Bronchial epithelial cell (primary cell): ENCODE measurements around the gene NLGN2. TPM values are rescaled to one million over a fixed set of nuclear protein-coding genes. Genes with fewer than 3 reads are reported as not detected.

ENCODE experiments used
- DNase-seq: peaks from one replicate; pipeline ENCODE4 v3.0.0-alpha.2; 2010; ENCODE audit warnings: low read depth
- FAIRE-seq: peaks from 2 replicates; lab custom pipeline; 2011; peaks lifted over from hg19 to GRCh38; lab: Jason Lieb, UNC
- H3K27me3 ChIP-seq: 2 replicates; pipeline ENCODE4 v1.5.1; 2011; ENCODE audit warnings: low read length; ENCODE audit not compliant: control insufficient read depth, insufficient read depth
- H3K36me3 ChIP-seq: 2 replicates; pipeline ENCODE4 v1.5.1; 2011; ENCODE audit warnings: low read length; ENCODE audit not compliant: control insufficient read depth, insufficient read depth
- H3K4me3 ChIP-seq: 2 replicates; pipeline ENCODE4 v1.5.1; 2011; ENCODE audit warnings: mild to moderate bottlenecking, low read depth, low read length, control low read depth
- total RNA-seq: library from RNA; depleted of rRNA; stranded (reverse); fragments of >200 nt; gene quantifications from 2 replicates; pipeline ENCODE4 v1.2.1, GENCODE V29; 2014
- TF ChIP-seq, protein P1 (sequence below): IDR thresholded peaks from 2 replicates; pipeline ENCODE4 v1.5.1; 2011; ENCODE audit warnings: mild to moderate bottlenecking, moderate library complexity, low read length, control low read depth, inconsistent platforms; ENCODE audit not compliant: insufficient read depth, severe bottlenecking

Gene NLGN2
- total RNA-seq, 1 donor from 2014 or later, result 0.79 TPM

DNA sequence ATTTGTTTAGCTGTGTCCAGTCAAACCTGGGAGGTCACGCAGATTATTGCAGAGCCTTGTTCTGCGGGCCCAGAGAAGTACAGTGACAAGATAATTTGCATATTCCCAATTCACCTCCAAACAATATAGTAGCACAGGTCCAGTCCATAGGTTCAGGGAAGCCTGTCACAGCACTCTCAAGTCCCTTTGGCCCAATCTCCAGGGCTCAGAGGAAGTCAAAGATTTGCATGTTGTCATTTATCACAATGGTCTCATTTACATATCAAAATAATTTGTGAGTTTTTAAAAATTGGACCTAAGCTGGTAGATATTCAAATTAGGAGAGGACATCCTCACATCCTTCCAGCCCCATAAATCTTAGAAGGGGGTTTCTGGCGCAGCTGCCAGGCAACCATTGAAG, 59.9 kb downstream of the NLGN2 start:
- Histone ChIP-seq H3K36me3 (peaks cover 21% of the 10 kb centered on the region), H3K4me3 (no peak overlapping the region), H3K27me3 (no peaks in the 10 kb centered on the region)
- TF ChIP-seq, protein P1, sequence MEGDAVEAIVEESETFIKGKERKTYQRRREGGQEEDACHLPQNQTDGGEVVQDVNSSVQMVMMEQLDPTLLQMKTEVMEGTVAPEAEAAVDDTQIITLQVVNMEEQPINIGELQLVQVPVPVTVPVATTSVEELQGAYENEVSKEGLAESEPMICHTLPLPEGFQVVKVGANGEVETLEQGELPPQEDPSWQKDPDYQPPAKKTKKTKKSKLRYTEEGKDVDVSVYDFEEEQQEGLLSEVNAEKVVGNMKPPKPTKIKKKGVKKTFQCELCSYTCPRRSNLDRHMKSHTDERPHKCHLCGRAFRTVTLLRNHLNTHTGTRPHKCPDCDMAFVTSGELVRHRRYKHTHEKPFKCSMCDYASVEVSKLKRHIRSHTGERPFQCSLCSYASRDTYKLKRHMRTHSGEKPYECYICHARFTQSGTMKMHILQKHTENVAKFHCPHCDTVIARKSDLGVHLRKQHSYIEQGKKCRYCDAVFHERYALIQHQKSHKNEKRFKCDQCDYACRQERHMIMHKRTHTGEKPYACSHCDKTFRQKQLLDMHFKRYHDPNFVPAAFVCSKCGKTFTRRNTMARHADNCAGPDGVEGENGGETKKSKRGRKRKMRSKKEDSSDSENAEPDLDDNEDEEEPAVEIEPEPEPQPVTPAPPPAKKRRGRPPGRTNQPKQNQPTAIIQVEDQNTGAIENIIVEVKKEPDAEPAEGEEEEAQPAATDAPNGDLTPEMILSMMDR, result no peak
- no peak for FAIRE-seq
- DNase-seq, result no peak

- DNase-seq (no peak), FAIRE-seq (no peak)
- TF ChIP-seq, protein P1, result no peak
- peaks cover 19% of the 10 kb centered on the region for H3K36me3 ChIP-seq
- no peak overlapping the region for H3K4me3 ChIP-seq
- H3K27me3 ChIP-seq, result no peaks in the 10 kb centered on the region
These were observed 60.6 kb downstream of the NLGN2 start for GRCh38 chr17:7468290-7468689.

GRCh38 chr17:7468804-7469389, 61.3 kb downstream of the NLGN2 start:
- DNase-seq (no peak), FAIRE-seq (no peak)
- Histone ChIP-seq H3K27me3 (no peaks in the 10 kb centered on the region), H3K36me3 (peaks cover 13% of the 10 kb centered on the region), H3K4me3 (no peak overlapping the region)
- TF ChIP-seq, protein P1, result no peak

Other genes starting within 250 kb of the NLGN2 start
- gene ASGR1, start 228.5 kb upstream of the NLGN2 start, total RNA-seq, result under 0.01 and 0.38 TPM in 2 replicates
- gene DLG4, start 188.0 kb upstream of the NLGN2 start, total RNA-seq, result 1.8 and 1.9 TPM in 2 replicates
- gene ACADVL, start 187.9 kb upstream of the NLGN2 start, total RNA-seq, result 216 and 277 TPM in 2 replicates
- 52.1 and 55.3 TPM in 2 replicates for gene DVL2, start 173.3 kb upstream of the NLGN2 start, total RNA-seq
- 27.4 and 34.9 TPM in 2 replicates for gene PHF23, start 168.4 kb upstream of the NLGN2 start, total RNA-seq
- gene GABARAP, start 165.4 kb upstream of the NLGN2 start, total RNA-seq, result 50.8 and 64.3 TPM in 2 replicates
- gene CTDNEP1, start 156.1 kb upstream of the NLGN2 start, total RNA-seq, result 17.6 and 25.3 TPM in 2 replicates
- gene ELP5, start 155.6 kb upstream of the NLGN2 start, total RNA-seq, result 16.5 and 20.0 TPM in 2 replicates
- 546 and 850 TPM in 2 replicates for gene CLDN7, start 145.4 kb upstream of the NLGN2 start, total RNA-seq
- under 0.01 and 0.13 TPM in 2 replicates for gene SLC2A4, start 126.1 kb upstream of the NLGN2 start, total RNA-seq
- 0.26 and 1.0 TPM in 2 replicates for gene YBX2, start 113.2 kb upstream of the NLGN2 start, total RNA-seq
- 653 and 709 TPM in 2 replicates for gene EIF5A, start 100.2 kb upstream of the NLGN2 start, total RNA-seq
- 22.4 and 35.7 TPM in 2 replicates for gene GPS2, start 92.5 kb upstream of the NLGN2 start, total RNA-seq
- 14.7 and 17.7 TPM in 2 replicates for gene NEURL4, start 78.5 kb upstream of the NLGN2 start, total RNA-seq
- 0.26 and 4.2 TPM in 2 replicates for gene ACAP1, start 71.3 kb upstream of the NLGN2 start, total RNA-seq
- 24.2 and 26.6 TPM in 2 replicates for gene KCTD11, start 55.7 kb upstream of the NLGN2 start, total RNA-seq
- gene TMEM95, start 52.7 kb upstream of the NLGN2 start, total RNA-seq, result not detected in 2 replicates
- 7.4 and 11.8 TPM in 2 replicates for gene TNK1, start 26.8 kb upstream of the NLGN2 start, total RNA-seq
- 9.0 and 13.2 TPM in 2 replicates for gene PLSCR3, start 13.3 kb upstream of the NLGN2 start, total RNA-seq
- 40.3 and 67.7 TPM in 2 replicates for gene TMEM256, start 3.7 kb upstream of the NLGN2 start, total RNA-seq
- gene SPEM1, start 12.5 kb downstream of the NLGN2 start, total RNA-seq, result 0.13 TPM in 1 of 2 replicates, not detected in the other
- not detected in 2 replicates for gene SPEM2, start 17.8 kb downstream of the NLGN2 start, total RNA-seq
- gene SPEM3, start 21.0 kb downstream of the NLGN2 start, total RNA-seq, result not detected in 2 replicates
- gene TMEM102, start 27.6 kb downstream of the NLGN2 start, total RNA-seq, result 7.3 and 12.6 TPM in 2 replicates
- 12.4 and 28.3 TPM in 2 replicates for gene FGF11, start 31.7 kb downstream of the NLGN2 start, total RNA-seq
- 9.7 and 16.8 TPM in 2 replicates for gene CHRNB1, start 37.2 kb downstream of the NLGN2 start, total RNA-seq
- 8.7 and 9.2 TPM in 2 replicates for gene ZBTB4, start 71.8 kb downstream of the NLGN2 start, total RNA-seq
- not detected in 2 replicates for gene SLC35G6, start 73.6 kb downstream of the NLGN2 start, total RNA-seq
- gene POLR2A, start 76.5 kb downstream of the NLGN2 start, total RNA-seq, result 38.4 and 79.6 TPM in 2 replicates
- 0.53 and 1.0 TPM in 2 replicates for gene TNFSF12, start 141.2 kb downstream of the NLGN2 start, total RNA-seq
- gene TNFSF13, start 150.9 kb downstream of the NLGN2 start, total RNA-seq, result 2.6 and 3.7 TPM in 2 replicates
- 94.7 and 129 TPM in 2 replicates for gene SENP3, start 154.1 kb downstream of the NLGN2 start, total RNA-seq
- 11.3 and 16.4 TPM in 2 replicates for gene CD68, start 171.8 kb downstream of the NLGN2 start, total RNA-seq
- 54.7 and 56.3 TPM in 2 replicates for gene MPDU1, start 176.0 kb downstream of the NLGN2 start, total RNA-seq
- 23.4 and 41.7 TPM in 2 replicates for gene SOX15, start 182.2 kb downstream of the NLGN2 start, total RNA-seq
- 42.1 and 43.2 TPM in 2 replicates for gene FXR2, start 207.1 kb downstream of the NLGN2 start, total RNA-seq
- 23.9 and 38.7 TPM in 2 replicates for gene SAT2, start 220.0 kb downstream of the NLGN2 start, total RNA-seq
- gene SHBG, start 222.3 kb downstream of the NLGN2 start, total RNA-seq, result 0.38 TPM in 1 of 2 replicates, not detected in the other
- not detected in 2 replicates for gene ATP1B2, start 243.1 kb downstream of the NLGN2 start, total RNA-seq